ENCODE results near the gene REEP3. TPM values are rescaled to one million over a fixed set of nuclear protein-coding genes. Genes with fewer than 3 reads are reported as not detected.

Gene REEP3
- total and polyA plus RNA-seq, 2 of the 8 experiments (the other 6 are each of a cell fraction or from before 2014, with no cell fraction given) = 5.8 to 31.5 TPM

DNA sequence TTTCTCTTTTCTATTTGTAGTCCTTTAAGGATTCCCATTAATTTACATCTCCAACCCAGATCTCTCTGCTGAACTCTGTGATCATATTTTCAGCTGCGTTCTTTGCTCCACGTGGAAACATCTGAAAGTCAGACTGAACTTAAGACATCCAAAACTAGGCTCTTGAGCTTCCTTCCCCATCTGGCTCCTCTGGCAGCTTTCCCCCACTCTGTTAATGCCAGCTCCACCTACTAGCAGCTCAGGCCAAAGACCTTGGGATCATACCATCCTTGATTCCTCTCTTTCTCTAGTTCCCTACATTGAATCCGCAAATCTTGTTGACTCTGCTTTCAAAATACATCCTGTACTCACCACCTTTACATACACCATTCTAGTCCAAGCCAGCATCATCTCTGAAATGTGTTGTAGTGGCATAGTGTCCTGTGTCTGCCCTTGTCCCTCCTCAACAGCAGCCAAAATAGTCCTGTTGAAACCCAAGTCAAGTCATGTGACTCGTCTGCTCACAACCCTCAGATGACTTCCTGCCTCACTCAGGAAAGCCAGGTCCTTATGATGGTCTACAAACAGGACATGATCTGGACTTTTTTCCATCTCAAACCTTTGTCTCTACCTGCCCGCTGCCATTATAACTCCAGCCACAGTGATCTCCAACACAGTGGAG is 7.0 kb downstream of the REEP3 start:
- no peak overlapping the region for H3K9ac ChIP-seq (replicated peaks in 1 of 4; ENCODE audit: extremely low read depth in 1 of 4, low read depth in 3 of 4, low read length in 3 of 4)
- no peak overlapping the region for H2AK5ac ChIP-seq (ENCODE audit: low read depth, low read length)
- H3K27me3 ChIP-seq (replicated peaks in 1 of 4; ENCODE audit: control insufficient read depth in 3 of 4, extremely low read depth in 1 of 4, insufficient read depth in 3 of 4, low read length in 3 of 4) = no peaks in the 10 kb centered on the region
- no peak overlapping the region for H4K91ac ChIP-seq (replicated peaks; ENCODE audit: insufficient read length, low read length)
- CTCF ChIA-PET (ENCODE audit: partially characterized antibody) = interaction anchor here (1.3 to 2.2 kb wide), 2 partner anchors 22 to 192 kb away, joined by 3 to 7 read pairs; no protein-coding TSS in a partner anchor
- no peak overlapping the region for H4K8ac ChIP-seq (ENCODE audit: extremely low read depth, insufficient read depth, low read length)
- H2BK15ac ChIP-seq (ENCODE audit: low read length) = no peak overlapping the region
- H2BK5ac ChIP-seq (ENCODE audit: low read depth, low read length) = no peak overlapping the region
- no peak for FAIRE-seq
- no peak overlapping the region for H3K4me3 ChIP-seq (ENCODE audit: extremely low read depth in 1 of 4, insufficient read depth in 2 of 4, low read depth in 3 of 4, low read length in 4 of 4)
- H4K20me1 ChIP-seq (replicated peaks in 1 of 2; ENCODE audit: control insufficient read depth in 1 of 2, insufficient read depth in 2 of 2, low read length in 2 of 2) = peaks cover 4 to 10% of the 10 kb centered on the region in 2 experiments
- H3K4ac ChIP-seq (replicated peaks; ENCODE audit: insufficient read length, low read depth, low read length) = no peak overlapping the region
- H4K5ac ChIP-seq (ENCODE audit: insufficient read length, low read depth, low read length) = no peak overlapping the region
- peaks cover 3 to 94% of the 10 kb centered on the region in 2 experiments for H3K79me2 ChIP-seq (ENCODE audit: control insufficient read depth in 1 of 2, insufficient read depth in 2 of 2, low read length in 2 of 2)
- no peaks in the 10 kb centered on the region for H3K23me2 ChIP-seq (ENCODE audit: low read depth, low read length)
- no peak overlapping the region for H3K14ac ChIP-seq (ENCODE audit: insufficient read length)
- H2BK12ac ChIP-seq (ENCODE audit: low read depth, low read length) = no peak overlapping the region
- no peaks in the 10 kb centered on the region for H3K9me3 ChIP-seq (ENCODE audit: insufficient read depth in 2 of 2, low read depth in 1 of 2, low read length in 1 of 2)
- no peak overlapping the region for H2BK20ac ChIP-seq (ENCODE audit: low read length)
- peaks cover 4% of the 10 kb centered on the region; the same call in 1 of the 2 replicates for H3K79me1 ChIP-seq (ENCODE audit: low read depth, low read length)
- no peak overlapping the region for H3K56ac ChIP-seq (replicated peaks; ENCODE audit: insufficient read length, low read depth, low read length)
- POLR2A ChIA-PET (ENCODE audit: partially characterized antibody) = interaction anchor here (1.4 to 1.6 kb wide), 2 partner anchors 13 kb away, joined by 4 to 9 read pairs; no protein-coding TSS in a partner anchor
- no peak overlapping the region for H3K23ac ChIP-seq (ENCODE audit: insufficient read length)
- whole genome bisulfite sequencing, 2 experiments (ENCODE audit: extremely low coverage in 1 of 2, insufficient coverage in 1 of 2, insufficient read length in 1 of 2, insufficient replicate concordance in 2 of 2, low coverage in 1 of 2, low lambda C conversion rate in 2 of 2, missing lambda C conversion rate in 1 of 2) = 96% methylated on average over 5 of the region's 5 CpGs; no CpG with 5 or more reads in 1 of the 2 experiments
- H3K4me2 ChIP-seq (ENCODE audit: insufficient read depth in 1 of 2, low read depth in 2 of 2, low read length in 2 of 2) = no peak overlapping the region
- no peak overlapping the region for H2AFZ ChIP-seq (ENCODE audit: low read length)
- H3K4me1 ChIP-seq (replicated peaks in 1 of 4; ENCODE audit: control insufficient read depth in 3 of 4, insufficient read depth in 4 of 4, low read length in 3 of 4) = peaks cover 0 to 2% (median 0%) of the 10 kb centered on the region in 4 experiments; a peak in 2 of 7 replicates
- peaks cover 0 to 7% (median 1%) of the 10 kb centered on the region in 4 experiments; a peak in 2 of 8 replicates for H3K36me3 ChIP-seq (ENCODE audit: control insufficient read depth in 2 of 4, insufficient read depth in 4 of 4, low read length in 3 of 4)
- no peak overlapping the region for H2BK120ac ChIP-seq (replicated peaks; ENCODE audit: low read depth, low read length)
- H3K18ac ChIP-seq (ENCODE audit: extremely low read depth, low read length) = no peak overlapping the region
- no peak for DNase-seq (ENCODE audit: low read depth in 1 of 2, low spot score in 2 of 2)
- no peak overlapping the region for H3K27ac ChIP-seq (ENCODE audit: low read depth, low read length)
- TF ChIP-seq SUZ12 (IDR thresholded peaks at IDR 0.05; ENCODE audit: low read length) (no peak), BACH1 (IDR thresholded peaks at IDR 0.05; ENCODE audit: low read length) (no peak), USF2 (IDR thresholded peaks at IDR 0.05; ENCODE audit: low read length) (no peak), KDM1A (IDR thresholded peaks at IDR 0.05; ENCODE audit: borderline replicate concordance, low read length) (no peak), MAFK (IDR thresholded peaks at IDR 0.05; ENCODE audit: low read depth, low read length) (no peak), KDM4A (IDR thresholded peaks at IDR 0.05; ENCODE audit: low read depth, low read length, severe bottlenecking) (no peak), BRCA1 (IDR thresholded peaks at IDR 0.05; ENCODE audit: low read depth, low read length) (no peak), RFX5 (IDR thresholded peaks at IDR 0.05; ENCODE audit: borderline replicate concordance, low read depth, low read length) (no peak), HDAC2 (IDR thresholded peaks at IDR 0.05; ENCODE audit: borderline replicate concordance in 1 of 2, low read depth in 2 of 2, low read length in 2 of 2) (no peak), SP2 (IDR thresholded peaks at IDR 0.05; ENCODE audit: low read length) (no peak), CEBPB (IDR thresholded peaks at IDR 0.05; ENCODE audit: low read depth, low read length) (no peak), KDM5A (IDR thresholded peaks at IDR 0.05; ENCODE audit: low read length) (no peak)

Data from H1 (cell line).